ENCODE results near the gene COLEC11. TPM values are rescaled to one million over a fixed set of nuclear protein-coding genes. Genes with fewer than 3 reads are reported as not detected.

COLEC11 gene
- total and polyA plus RNA-seq, 9 of the 15 experiments (the other 6 are each of a cell fraction or from before 2014, with no cell fraction given) = 0.32 to 4.3 (median 1.8) TPM

DNA sequence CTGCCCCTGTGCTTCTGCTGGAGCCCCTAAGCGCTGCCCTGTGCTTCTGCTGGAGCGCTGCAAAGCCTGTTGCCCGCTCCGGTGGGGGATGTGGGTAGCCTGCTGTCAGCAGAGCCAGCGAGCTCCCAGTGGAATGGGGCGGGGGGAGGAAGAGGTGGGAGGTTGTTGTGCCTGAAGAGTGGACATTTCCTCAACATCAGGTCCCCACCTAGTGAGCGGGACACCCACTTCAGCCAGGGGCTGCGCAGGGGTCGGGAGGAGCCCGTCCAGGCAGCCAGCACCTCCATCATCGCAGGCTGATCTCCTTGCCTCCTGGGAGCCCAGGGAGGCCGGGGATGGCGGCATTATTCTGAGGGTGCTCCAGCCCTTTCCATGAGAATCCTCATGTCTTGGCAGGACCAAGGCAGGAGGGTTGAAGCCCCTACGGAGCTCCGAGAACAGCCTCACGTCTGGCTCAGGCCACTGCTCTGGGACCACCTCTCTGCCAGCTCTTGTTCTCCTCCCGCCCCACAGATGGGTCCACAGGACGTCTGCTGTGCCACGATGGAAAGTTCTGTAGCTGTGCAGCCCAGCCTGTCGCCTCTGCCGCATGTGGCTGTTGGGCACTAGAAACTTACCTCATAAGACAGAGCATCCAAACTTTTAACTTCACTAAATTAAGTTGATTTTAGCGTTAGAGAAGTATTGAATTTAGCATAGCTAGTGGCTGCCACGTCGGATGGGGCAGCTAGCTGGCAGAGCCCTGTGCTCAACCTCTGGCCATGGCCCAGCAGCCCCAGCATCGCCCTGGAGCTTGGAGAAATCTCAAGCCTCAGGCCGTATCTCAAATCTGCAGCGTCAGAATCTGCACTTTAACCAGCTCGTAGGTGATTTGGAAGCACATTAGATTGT is 61.2 kb downstream of the COLEC11 start:
- BruUV-seq (replicated peaks) = no TSS peak
- Histone ChIP-seq H3K27me3 (ENCODE audit: control insufficient read depth in 2 of 2, insufficient read depth in 2 of 2, low read length in 2 of 2) (peaks cover 40 to 58% of the 10 kb centered on the region in 2 experiments), H3K4me3 (no peak overlapping the region), H3K36me3 (ENCODE audit: control insufficient read depth, insufficient read depth, low read length) (no peaks in the 10 kb centered on the region), H3K9ac (ENCODE audit: insufficient read depth in 1 of 2, low read depth in 2 of 2, low read length in 2 of 2) (no peak overlapping the region), H3K4me1 (replicated peaks in 1 of 2; ENCODE audit: control insufficient read depth in 2 of 2, insufficient read depth in 2 of 2, low read length in 2 of 2) (peaks cover 0 to 16% of the 10 kb centered on the region in 2 experiments; a peak in 3 of 5 replicates), H3K9me3 (replicated peaks; ENCODE audit: control insufficient read depth, insufficient read depth, low read depth, low read length) (no peaks in the 10 kb centered on the region), H3K9me1 (ENCODE audit: control insufficient read depth, insufficient read depth, low read length) (no peaks in the 10 kb centered on the region), H3K4me2 (ENCODE audit: insufficient read depth, low read length) (no peak overlapping the region), H3K79me2 (ENCODE audit: control insufficient read depth, insufficient read depth, low read length) (no peaks in the 10 kb centered on the region), H3K27ac (ENCODE audit: extremely low read depth, low read depth, low read length) (no peak overlapping the region), H2AFZ (ENCODE audit: low read depth, low read length) (no peak overlapping the region), H4K20me1 (replicated peaks; ENCODE audit: control insufficient read depth, insufficient read depth, low read length) (peaks cover 4% of the 10 kb centered on the region; the same call in 1 of the 2 replicates)
- CTCF ChIA-PET (ENCODE audit: low intra/inter-chr PET ratio) = no interaction called here
- FAIRE-seq (no peak), DNase-seq (ENCODE audit: extremely low read depth in 1 of 4, low spot score in 3 of 4) (no peak), ATAC-seq (no peak)
- in situ Hi-C loops (cut with MboI) (loop anchor here (10.0 to 25.0 kb wide), 3 partner anchors 161 to 1544 kb away; no protein-coding TSS in a partner anchor), intact Hi-C loops (cut with micrococcal nuclease) (no loop called here)
- POLR2A ChIA-PET = interaction anchor here (0.5 to 1.0 kb wide), 4 partner anchors 100 to 820 kb away, joined by 3 to 5 read pairs (median 4); no protein-coding TSS in a partner anchor
- 5% methylated on average over 27 of the region's 28 CpGs for WGBS (ENCODE audit: insufficient coverage, low coverage, missing lambda C conversion rate)
- TF ChIP-seq NR2C2 (CRISPR knock-in tag; IDR thresholded peaks at IDR 0.05) (no peak), NR2C2 (tag; IDR thresholded peaks at IDR 0.05) (0 out of 2 replicates have a peak, but pooled peaks have one; percentile 85), KDM1A (IDR thresholded peaks at IDR 0.05) (peak in 1 of 2 experiments; percentile 83; a peak in 2 of 4 replicates), RCOR1 (IDR thresholded peaks at IDR 0.05; ENCODE audit: borderline replicate concordance in 1 of 2, low read depth in 2 of 2, low read length in 2 of 2) (0 out of 4 replicates have a peak, but pooled peaks of 1 of the 2 experiments have one; percentile 26), SMARCA4 (IDR thresholded peaks at IDR 0.05) (no peak)
- TF ChIP-seq, protein P1, sequence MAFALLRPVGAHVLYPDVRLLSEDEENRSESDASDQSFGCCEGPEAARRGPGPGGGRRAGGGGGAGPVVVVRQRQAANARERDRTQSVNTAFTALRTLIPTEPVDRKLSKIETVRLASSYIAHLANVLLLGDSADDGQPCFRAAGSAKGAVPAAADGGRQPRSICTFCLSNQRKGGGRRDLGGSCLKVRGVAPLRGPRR (CRISPR knock-in tag; IDR thresholded peaks at IDR 0.05) = no peak
